Activated naive CD8-positive, alpha-beta T cell treated with anti-CD3 and anti-CD28 coated beads for 36 hours (primary cell): ENCODE measurements around the gene OTULINL. TPM values are rescaled to one million over a fixed set of nuclear protein-coding genes. Genes with fewer than 3 reads are reported as not detected.

Experiments used
- DNase-seq: peaks from one replicate; pipeline ENCODE4 v3.0.0; 2021
- H3K27ac Mint-ChIP-seq: one replicate; pipeline ENCODE4 v1.8.0; 2022; ENCODE audit warnings: mild to moderate bottlenecking, moderate library complexity, mixed read lengths
- H3K27me3 Mint-ChIP-seq: one replicate; pipeline ENCODE4 v1.8.0; 2022; ENCODE audit warnings: mild to moderate bottlenecking, mixed read lengths
- H3K36me3 Mint-ChIP-seq: one replicate; pipeline ENCODE4 v1.8.0; 2021; ENCODE audit warnings: mild to moderate bottlenecking, mixed read lengths
- H3K4me1 Mint-ChIP-seq: one replicate; pipeline ENCODE4 v1.8.0; 2021; ENCODE audit warnings: mixed read lengths
- H3K4me3 Mint-ChIP-seq: one replicate; pipeline ENCODE4 v1.8.0; 2022; ENCODE audit warnings: mild to moderate bottlenecking, moderate library complexity, mixed read lengths
- H3K9me3 Mint-ChIP-seq: one replicate; pipeline ENCODE4 v1.8.0; 2022; ENCODE audit warnings: mixed read lengths
- total RNA-seq, 2 experiments: library from RNA; stranded (reverse); gene quantifications; one replicate each; pipeline ENCODE4 v1.2.3, GENCODE V29; 2021

Gene OTULINL
- total RNA-seq, 2 experiments from 2014 or later = 20.8 to 27.3 TPM

DNA sequence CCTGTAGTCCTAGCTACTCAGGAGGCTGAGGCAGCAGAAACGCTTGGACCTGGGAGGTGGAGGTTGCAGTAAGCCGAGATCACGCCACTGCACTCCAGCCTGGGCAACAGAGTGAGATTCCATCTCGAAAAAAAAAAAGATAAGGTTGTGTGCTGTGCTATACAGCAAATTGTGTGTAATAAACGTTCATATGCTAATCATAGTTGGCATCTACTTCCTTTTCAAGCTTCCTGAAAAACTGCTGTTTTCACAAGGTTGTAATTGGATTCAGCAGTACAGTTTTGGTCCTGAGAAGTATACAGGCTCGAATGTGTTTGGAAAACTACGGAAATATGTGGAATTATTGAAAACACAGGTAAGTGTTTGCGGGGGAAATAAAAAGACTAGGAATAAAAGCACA, 25.5 kb downstream of the OTULINL start:
- H3K36me3 Mint-ChIP-seq = peaks cover 53% of the 10 kb centered on the region
- no peaks in the 10 kb centered on the region for H3K27me3 Mint-ChIP-seq
- DNase-seq = no peak
- H3K4me3 Mint-ChIP-seq = no peak overlapping the region
- peaks cover 6% of the 10 kb centered on the region for H3K4me1 Mint-ChIP-seq
- peaks cover 3% of the 10 kb centered on the region for H3K9me3 Mint-ChIP-seq
- peak overlapping the region; percentile 25 for H3K27ac Mint-ChIP-seq

GRCh38 chr5:14608169-14608568, 26.6 kb downstream of the OTULINL start:
- peaks cover 49% of the 10 kb centered on the region for H3K36me3 Mint-ChIP-seq
- H3K27ac Mint-ChIP-seq = no peak overlapping the region
- no peaks in the 10 kb centered on the region for H3K27me3 Mint-ChIP-seq
- peaks cover 3% of the 10 kb centered on the region for H3K9me3 Mint-ChIP-seq
- H3K4me1 Mint-ChIP-seq = peaks cover 3% of the 10 kb centered on the region
- no peak for DNase-seq
- no peak overlapping the region for H3K4me3 Mint-ChIP-seq

- Mint-ChIP-seq H3K36me3 (peaks cover 52% of the 10 kb centered on the region), H3K4me3 (no peak overlapping the region), H3K9me3 (no peaks in the 10 kb centered on the region), H3K4me1 (peaks cover 3% of the 10 kb centered on the region), H3K27ac (no peak overlapping the region), H3K27me3 (no peaks in the 10 kb centered on the region)
- DNase-seq = no peak
Observed at GRCh38 chr5:14611737-14612136, 30.1 kb downstream of the OTULINL start.

DNA sequence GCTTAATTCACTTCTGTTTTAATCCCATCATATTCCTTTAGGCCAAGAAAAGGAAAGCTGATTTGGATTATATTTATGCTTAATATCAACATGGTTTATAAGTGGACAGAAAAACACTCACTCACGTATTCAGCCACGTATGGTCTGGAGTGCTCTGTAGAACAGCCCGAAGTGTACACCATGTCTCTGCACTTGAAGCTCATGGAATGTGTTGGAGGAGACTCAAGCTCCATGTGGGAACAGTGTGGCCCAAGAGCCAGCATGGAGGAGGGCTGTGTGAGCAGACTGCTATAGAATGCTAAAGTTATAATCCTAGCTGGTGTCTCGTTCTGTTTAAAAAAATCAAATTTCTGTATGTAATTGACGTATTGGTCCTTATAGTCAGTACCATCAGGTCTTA, 32.9 kb downstream of the OTULINL start:
- peaks cover 53% of the 10 kb centered on the region for H3K36me3 Mint-ChIP-seq
- no peaks in the 10 kb centered on the region for H3K4me1 Mint-ChIP-seq
- H3K27ac Mint-ChIP-seq = no peak overlapping the region
- H3K4me3 Mint-ChIP-seq = no peak overlapping the region
- H3K9me3 Mint-ChIP-seq = no peaks in the 10 kb centered on the region
- no peak for DNase-seq
- no peaks in the 10 kb centered on the region for H3K27me3 Mint-ChIP-seq

GRCh38 chr5:14615365-14615764, 33.8 kb downstream of the OTULINL start:
- DNase-seq = no peak
- H3K27ac Mint-ChIP-seq = no peak overlapping the region
- no peaks in the 10 kb centered on the region for H3K9me3 Mint-ChIP-seq
- H3K36me3 Mint-ChIP-seq = peaks cover 48% of the 10 kb centered on the region
- no peaks in the 10 kb centered on the region for H3K27me3 Mint-ChIP-seq
- no peak overlapping the region for H3K4me3 Mint-ChIP-seq
- H3K4me1 Mint-ChIP-seq = no peaks in the 10 kb centered on the region

- Mint-ChIP-seq H3K27ac (no peak overlapping the region), H3K27me3 (no peaks in the 10 kb centered on the region), H3K9me3 (peaks cover 12% of the 10 kb centered on the region), H3K36me3 (peaks cover 49% of the 10 kb centered on the region), H3K4me3 (no peak overlapping the region), H3K4me1 (no peaks in the 10 kb centered on the region)
- DNase-seq = no peak
Observed at GRCh38 chr5:14617441-14617840, 35.8 kb downstream of the OTULINL start.

DNA sequence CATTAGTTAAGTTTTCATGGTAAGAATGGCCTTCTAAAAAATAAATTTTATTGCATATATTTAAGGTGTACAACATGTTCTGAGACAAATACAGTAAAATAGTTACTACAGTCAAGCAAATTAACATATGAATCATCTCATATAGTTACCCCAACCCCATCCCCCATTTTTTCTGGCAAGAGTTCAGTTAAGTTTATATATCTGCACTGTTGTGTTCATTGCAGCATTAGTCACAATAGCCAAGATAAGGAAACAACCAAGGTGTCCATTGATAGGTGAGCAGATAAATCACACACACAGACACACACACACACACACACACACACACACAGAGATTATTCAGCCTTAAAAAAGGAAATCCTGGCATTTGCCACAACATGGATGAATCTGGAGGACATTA, 45.7 kb downstream of the OTULINL start:
- no peak overlapping the region for H3K27ac Mint-ChIP-seq
- DNase-seq = no peak
- no peak overlapping the region for H3K4me3 Mint-ChIP-seq
- no peaks in the 10 kb centered on the region for H3K27me3 Mint-ChIP-seq
- H3K4me1 Mint-ChIP-seq = no peaks in the 10 kb centered on the region
- peaks cover 7% of the 10 kb centered on the region for H3K9me3 Mint-ChIP-seq
- H3K36me3 Mint-ChIP-seq = no peaks in the 10 kb centered on the region

DNA sequence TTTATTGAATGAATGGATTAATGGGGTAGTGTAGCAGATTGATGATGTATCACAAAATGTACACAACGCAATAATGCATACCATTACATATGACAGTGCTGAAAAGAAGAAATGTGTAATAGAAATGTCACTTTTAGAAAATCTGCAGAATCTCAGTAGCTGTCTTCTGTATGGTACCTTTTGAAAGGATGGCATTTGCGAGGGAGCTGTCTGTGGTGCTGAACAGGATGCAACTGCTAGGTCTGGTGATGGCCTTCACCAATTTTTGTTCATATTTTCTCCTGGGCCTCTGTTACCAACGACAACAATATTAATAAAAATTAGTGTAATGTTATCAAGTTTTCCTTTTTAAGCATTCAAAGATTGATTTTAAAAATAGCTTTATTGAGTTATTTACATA, 46.8 kb downstream of the OTULINL start:
- DNase-seq = peak; percentile 41
- Mint-ChIP-seq H3K36me3 (no peaks in the 10 kb centered on the region), H3K27me3 (no peaks in the 10 kb centered on the region), H3K27ac (no peak overlapping the region), H3K4me1 (no peaks in the 10 kb centered on the region), H3K9me3 (peaks cover 7% of the 10 kb centered on the region), H3K4me3 (no peak overlapping the region)

- Mint-ChIP-seq H3K4me3 (no peak overlapping the region), H3K9me3 (peaks cover 7% of the 10 kb centered on the region), H3K4me1 (peaks cover 3% of the 10 kb centered on the region), H3K27me3 (peaks cover 4% of the 10 kb centered on the region), H3K36me3 (no peaks in the 10 kb centered on the region), H3K27ac (no peak overlapping the region)
- DNase-seq = no peak
Observed at GRCh38 chr5:14630671-14631070, 49.1 kb downstream of the OTULINL start.

DNA sequence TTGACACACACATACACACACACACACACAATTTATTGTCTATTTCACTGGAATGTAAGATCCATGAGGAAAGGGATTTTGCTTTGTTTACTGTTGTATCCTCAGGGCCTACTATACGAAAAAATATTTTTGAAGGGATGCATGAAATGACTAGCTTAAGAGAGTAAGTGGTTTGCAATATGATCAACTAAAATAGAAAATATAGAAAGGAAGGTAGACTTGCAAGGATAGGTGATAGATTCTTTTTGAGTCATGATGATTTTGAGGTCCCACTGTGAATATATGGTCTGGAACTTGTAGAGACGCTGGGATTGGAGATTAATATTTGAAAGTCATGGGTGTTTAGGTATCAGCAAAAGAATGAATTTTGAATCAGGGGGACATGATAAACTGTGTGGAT, 54.1 kb downstream of the OTULINL start:
- peaks cover under 1% of the 10 kb centered on the region for H3K9me3 Mint-ChIP-seq
- no peak overlapping the region for H3K4me3 Mint-ChIP-seq
- no peak overlapping the region for H3K27ac Mint-ChIP-seq
- H3K27me3 Mint-ChIP-seq = peaks cover 6% of the 10 kb centered on the region
- H3K4me1 Mint-ChIP-seq = peaks cover 5% of the 10 kb centered on the region
- no peaks in the 10 kb centered on the region for H3K36me3 Mint-ChIP-seq
- no peak for DNase-seq

GRCh38 chr5:14640765-14641164, 59.2 kb downstream of the OTULINL start:
- DNase-seq = no peak
- Mint-ChIP-seq H3K4me3 (no peak overlapping the region), H3K27ac (no peak overlapping the region), H3K36me3 (no peaks in the 10 kb centered on the region), H3K27me3 (peaks cover 9% of the 10 kb centered on the region), H3K4me1 (peaks cover 3% of the 10 kb centered on the region), H3K9me3 (no peaks in the 10 kb centered on the region)

- no peak overlapping the region for H3K27ac Mint-ChIP-seq
- no peaks in the 10 kb centered on the region for H3K36me3 Mint-ChIP-seq
- H3K4me1 Mint-ChIP-seq = peaks cover 6% of the 10 kb centered on the region
- H3K9me3 Mint-ChIP-seq = no peaks in the 10 kb centered on the region
- peaks cover 20% of the 10 kb centered on the region for H3K27me3 Mint-ChIP-seq
- H3K4me3 Mint-ChIP-seq = no peak overlapping the region
- no peak for DNase-seq
Observed at GRCh38 chr5:14644623-14645237, 63.1 kb downstream of the OTULINL start.

- Mint-ChIP-seq H3K9me3 (no peaks in the 10 kb centered on the region), H3K4me3 (no peak overlapping the region), H3K27me3 (peaks cover 12% of the 10 kb centered on the region), H3K27ac (no peak overlapping the region), H3K4me1 (peaks cover 10% of the 10 kb centered on the region), H3K36me3 (no peaks in the 10 kb centered on the region)
- DNase-seq = no peak
Observed at GRCh38 chr5:14650052-14650451, 68.5 kb downstream of the OTULINL start.

GRCh38 chr5:14655146-14655741, 73.7 kb downstream of the OTULINL start:
- Mint-ChIP-seq H3K27me3 (no peaks in the 10 kb centered on the region), H3K27ac (no peak overlapping the region)

DNA sequence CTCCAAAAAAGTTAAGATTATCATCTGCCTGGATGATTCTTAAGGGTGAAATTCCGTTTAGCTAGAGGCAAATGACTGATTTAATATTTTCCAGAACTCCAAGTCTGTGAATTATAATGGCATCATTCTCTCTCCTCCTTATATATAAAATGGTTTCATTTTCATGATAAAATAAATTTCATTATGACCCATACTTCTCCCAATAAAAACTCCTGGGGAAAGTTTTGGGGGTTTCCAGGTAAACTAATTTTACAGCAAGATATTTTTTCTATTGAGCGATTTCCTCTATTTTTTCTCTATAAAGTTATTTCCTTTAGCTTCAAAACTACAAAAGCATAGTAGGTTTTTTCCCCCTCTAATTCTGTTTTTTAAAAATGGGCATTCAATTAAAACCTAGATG, 75.3 kb downstream of the OTULINL start:
- Mint-ChIP-seq H3K4me1 (peaks cover 48% of the 10 kb centered on the region), H3K27ac (peak overlapping the region; percentile 79), H3K36me3 (peaks cover 19% of the 10 kb centered on the region), H3K27me3 (no peaks in the 10 kb centered on the region), H3K4me3 (no peak overlapping the region), H3K9me3 (peaks cover 6% of the 10 kb centered on the region)
- no peak for DNase-seq

More at GRCh38 chr5:14655146-14655741, 73.7 kb downstream of the OTULINL start:
- Mint-ChIP-seq H3K4me1 (peaks cover 38% of the 10 kb centered on the region), H3K9me3 (peaks cover 2% of the 10 kb centered on the region), H3K36me3 (peaks cover 7% of the 10 kb centered on the region), H3K4me3 (no peak overlapping the region)
- DNase-seq = no peak
